Stimulated activated CD8-positive, alpha-beta memory T cell treated with anti-CD3 and anti-CD28 coated beads, Interleukin-12 subunit alpha, Interleukin-12 subunit beta, amount 100 ng/mL, for 24 hours (primary cell): ENCODE measurements around the gene NKAIN2.
"Not testable (repeated sequence)": the region's sequence is repeated elsewhere in the genome, so short reads cannot be mapped to it uniquely, and the experiment has no call there.

Experiments
- DNase-seq: peaks from one replicate; pipeline ENCODE4 v3.0.0-alpha.2; 2020; ENCODE audit errors: extremely low read depth

NKAIN2 gene

GRCh38 chr6:124080483-124080882 is 276.8 kb downstream of the NKAIN2 start:
- no peak for DNase-seq

GRCh38 chr6:124090491-124090890 is 286.8 kb downstream of the NKAIN2 start:
- DNase-seq: no peak

GRCh38 chr6:124099520-124099919 is 295.9 kb downstream of the NKAIN2 start:
- DNase-seq: no peak

- no peak for DNase-seq
These were observed 306.8 kb downstream of the NKAIN2 start for GRCh38 chr6:124110514-124110913.

DNA sequence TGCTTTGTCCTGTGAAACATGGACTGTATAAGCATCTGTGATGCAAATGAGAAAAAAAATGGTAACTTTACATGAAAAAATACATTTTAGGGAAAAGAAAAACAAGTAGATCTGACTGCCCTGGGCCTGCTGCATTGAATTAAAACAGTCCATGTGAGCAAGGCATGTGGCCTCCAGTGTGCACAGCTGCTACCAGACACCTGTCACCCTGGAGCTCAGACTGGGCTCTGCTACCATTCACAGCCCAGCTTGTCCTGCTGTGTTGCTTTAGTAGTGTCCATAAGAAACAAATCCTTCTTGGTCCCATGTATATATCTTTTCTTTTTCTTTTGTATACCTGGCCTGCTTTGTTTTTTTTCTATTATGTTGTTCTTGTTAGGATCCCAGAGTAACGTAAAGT is 315.9 kb downstream of the NKAIN2 start:
- no peak for DNase-seq

GRCh38 chr6:124123617-124124209 is 320.0 kb downstream of the NKAIN2 start:
- DNase-seq: no peak

- no peak for DNase-seq
These were observed 327.6 kb downstream of the NKAIN2 start for GRCh38 chr6:124131259-124131658.

DNA sequence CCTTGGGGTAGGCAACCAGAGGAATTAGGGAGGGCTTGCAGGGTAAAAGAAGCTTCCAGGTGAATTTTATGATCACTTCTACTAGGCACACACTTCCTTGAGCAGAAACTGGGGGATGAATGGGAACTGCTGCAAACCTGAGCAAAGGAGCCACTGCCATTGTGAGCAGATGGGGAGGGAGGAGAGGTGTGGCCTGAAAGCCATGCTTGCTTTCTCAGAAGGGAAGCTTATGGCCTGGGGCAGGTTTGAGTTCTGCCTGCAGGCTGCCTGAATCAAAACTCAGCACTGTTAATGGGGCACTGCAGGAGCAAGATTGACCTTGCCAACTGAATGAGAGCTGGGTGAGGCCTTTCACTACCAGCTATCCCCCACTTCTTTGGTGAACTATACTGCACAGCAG is 328.1 kb downstream of the NKAIN2 start:
- no peak for DNase-seq

DNA sequence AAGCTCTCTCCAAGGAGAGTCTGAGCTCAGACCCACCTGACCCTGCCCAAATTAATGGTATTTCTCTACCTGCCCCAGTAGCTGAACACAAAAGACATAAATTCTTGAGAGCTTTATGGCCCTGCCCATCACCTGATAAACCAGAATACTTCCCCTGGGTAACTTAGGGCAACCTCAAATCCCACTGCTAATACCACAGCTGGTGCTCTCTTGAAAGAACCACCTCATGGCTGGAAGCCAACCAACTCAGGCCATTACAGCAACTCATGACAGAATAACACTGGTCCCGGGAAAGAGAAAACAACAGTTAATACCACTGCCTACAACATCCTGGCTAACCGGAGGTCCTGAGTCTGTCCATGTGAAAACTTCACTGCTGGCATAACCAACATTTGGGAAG is 328.6 kb downstream of the NKAIN2 start:
- DNase-seq: no peak

GRCh38 chr6:124142852-124143251 is 339.2 kb downstream of the NKAIN2 start:
- no peak for DNase-seq

DNA sequence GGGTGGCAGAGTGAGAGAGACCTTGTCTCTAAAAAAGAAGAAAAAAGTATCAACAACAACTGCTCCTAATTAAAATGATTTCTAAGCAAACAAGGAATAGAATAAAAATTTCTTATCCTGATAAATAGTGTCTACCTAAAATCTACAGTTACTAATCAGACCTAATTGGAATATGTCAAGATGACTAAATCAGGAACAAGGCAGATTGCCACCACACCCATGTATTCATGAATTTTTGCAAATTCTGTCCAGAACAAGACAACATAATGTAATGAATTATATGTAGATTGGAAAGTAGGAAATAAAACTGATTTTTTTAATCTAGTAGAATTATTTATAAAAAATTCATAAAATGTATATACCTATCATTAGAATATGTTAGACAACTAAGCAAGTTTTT is 339.8 kb downstream of the NKAIN2 start:
- no peak for DNase-seq

GRCh38 chr6:124147621-124148020 is 344.0 kb downstream of the NKAIN2 start:
- no peak for DNase-seq

GRCh38 chr6:124148236-124148957 is 344.7 kb downstream of the NKAIN2 start:
- no peak for DNase-seq

DNA sequence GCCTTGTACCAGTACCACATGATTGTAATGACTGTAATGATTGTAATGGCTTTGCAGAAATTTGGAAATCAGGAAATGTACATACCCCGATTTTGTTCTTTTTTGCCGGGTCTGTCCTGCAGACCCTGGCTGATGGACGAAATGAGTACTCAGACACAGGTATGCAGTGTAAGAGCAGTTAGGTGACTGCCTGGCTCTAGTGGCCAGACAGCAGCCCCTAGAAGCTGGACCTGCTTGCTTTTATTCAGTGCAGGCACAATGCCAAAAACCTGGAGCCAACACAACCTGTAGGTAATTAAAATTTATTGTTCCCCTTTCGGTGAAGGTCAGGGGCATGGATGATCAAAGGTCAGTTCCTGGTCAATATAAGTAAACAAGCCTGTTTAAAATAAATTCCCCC is 346.0 kb downstream of the NKAIN2 start:
- DNase-seq: no peak

GRCh38 chr6:124158024-124158423 is 354.4 kb downstream of the NKAIN2 start:
- no peak for DNase-seq

GRCh38 chr6:124163676-124164075 is 360.0 kb downstream of the NKAIN2 start:
- no peak for DNase-seq

DNA sequence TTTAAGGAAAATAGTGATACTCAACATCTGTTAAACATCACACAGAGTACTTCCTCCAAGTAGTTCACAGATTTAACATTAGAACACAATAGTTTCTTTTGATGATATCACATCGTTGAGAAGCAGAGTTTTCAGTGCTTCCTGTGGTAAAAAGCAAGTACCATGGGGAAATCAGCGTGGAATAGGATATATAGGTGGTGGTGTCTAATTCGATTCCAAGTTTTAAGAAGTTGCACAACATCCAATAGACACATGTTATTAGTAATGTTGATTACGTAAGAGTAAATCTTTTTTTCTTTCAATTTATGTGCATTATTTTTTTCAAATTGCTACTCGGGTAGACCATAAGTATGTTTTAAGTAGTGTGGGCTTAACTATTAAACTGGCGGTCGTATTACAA is 360.7 kb downstream of the NKAIN2 start:
- DNase-seq: no peak

DNA sequence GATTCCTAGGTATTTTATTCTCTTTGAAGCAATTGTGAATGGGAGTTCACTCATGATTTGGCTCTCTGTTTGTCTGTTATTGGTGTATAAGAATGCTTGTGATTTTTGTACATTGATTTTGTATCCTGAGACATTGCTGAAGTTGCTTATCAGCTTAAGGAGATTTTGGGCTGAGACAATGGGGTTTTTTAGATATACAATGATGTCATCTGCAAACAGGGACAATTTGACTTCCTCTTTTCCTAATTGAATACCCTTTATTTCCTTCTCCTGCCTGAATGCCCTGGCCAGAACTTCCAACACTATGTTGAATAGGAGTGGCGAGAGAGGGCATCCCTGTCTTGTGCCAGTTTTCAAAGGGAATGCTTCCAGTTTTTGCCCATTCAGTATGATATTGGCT is 363.6 kb downstream of the NKAIN2 start:
- DNase-seq: not testable (repeated sequence)

- no peak for DNase-seq
These were observed 386.6 kb downstream of the NKAIN2 start for GRCh38 chr6:124190256-124190655.

- DNase-seq: no peak
These were observed 389.5 kb downstream of the NKAIN2 start for GRCh38 chr6:124193132-124193531.

- DNase-seq: no peak
These were observed 393.5 kb downstream of the NKAIN2 start for GRCh38 chr6:124197148-124197547.

DNA sequence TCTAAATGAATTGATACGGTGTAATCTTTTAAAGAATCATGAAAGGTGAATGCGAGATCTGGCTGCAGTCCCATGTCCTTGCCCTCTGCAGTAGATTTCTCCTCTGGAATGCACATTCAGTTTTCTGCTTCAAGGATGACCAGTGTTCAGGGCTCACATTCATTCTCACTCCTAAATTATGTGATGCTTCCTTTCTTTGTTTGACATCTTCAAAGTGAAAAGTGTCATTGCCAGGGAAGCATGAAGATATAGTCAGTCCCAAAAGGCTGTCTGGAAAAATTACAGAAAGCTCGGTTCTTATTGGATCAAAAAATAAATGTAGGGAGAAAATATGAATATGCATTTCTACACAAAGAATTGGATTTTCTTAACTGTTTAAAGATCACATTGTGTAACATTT is 395.6 kb downstream of the NKAIN2 start:
- no peak for DNase-seq

GRCh38 chr6:124200661-124201060 is 397.0 kb downstream of the NKAIN2 start:
- no peak for DNase-seq
